GM19455 (cell line): ENCODE results near the gene SEC61A1.

Experiments
- ATAC-seq: cut with Tn5 transposase; IDR thresholded peaks from one replicate; pipeline ENCODE4 v1.9.1; 2021; ENCODE audit not compliant: unreplicated experiment

Gene SEC61A1

DNA sequence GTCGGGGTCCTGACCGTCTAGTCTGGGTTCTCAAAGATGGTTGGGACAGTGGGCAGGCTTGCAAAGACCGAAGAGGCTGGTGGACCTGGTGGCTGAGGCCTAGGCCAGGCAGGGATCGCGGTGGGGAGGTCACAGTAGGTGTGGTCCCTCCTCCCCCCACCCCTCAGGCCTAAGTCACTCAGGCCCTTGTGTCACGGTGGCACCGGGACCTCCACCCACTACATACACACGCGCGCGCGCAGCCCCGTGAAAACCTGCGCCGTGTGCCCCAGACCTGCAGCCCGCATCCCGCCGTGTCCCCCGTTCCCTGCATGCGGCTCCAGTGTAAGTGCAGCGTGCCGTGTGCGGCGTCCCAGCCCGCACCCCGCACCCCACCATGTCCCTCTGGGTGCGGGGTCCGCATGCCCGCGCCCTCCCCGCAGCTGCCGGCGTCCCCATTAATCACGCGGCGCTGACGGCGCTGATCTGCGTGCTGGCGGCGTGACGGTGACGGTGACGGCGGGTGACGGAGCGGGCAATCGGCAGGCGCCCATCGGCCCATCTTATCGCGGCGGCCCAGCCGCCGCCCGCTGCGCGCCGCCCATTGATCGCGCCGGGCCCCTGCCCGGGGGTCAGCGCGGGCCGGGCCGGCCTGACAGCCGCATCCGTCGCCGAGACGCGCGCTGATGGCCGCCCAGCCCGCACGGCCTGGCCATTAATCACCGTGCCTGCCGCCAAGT lies 24.4 kb downstream of the SEC61A1 start:
- ATAC-seq: no peak

DNA sequence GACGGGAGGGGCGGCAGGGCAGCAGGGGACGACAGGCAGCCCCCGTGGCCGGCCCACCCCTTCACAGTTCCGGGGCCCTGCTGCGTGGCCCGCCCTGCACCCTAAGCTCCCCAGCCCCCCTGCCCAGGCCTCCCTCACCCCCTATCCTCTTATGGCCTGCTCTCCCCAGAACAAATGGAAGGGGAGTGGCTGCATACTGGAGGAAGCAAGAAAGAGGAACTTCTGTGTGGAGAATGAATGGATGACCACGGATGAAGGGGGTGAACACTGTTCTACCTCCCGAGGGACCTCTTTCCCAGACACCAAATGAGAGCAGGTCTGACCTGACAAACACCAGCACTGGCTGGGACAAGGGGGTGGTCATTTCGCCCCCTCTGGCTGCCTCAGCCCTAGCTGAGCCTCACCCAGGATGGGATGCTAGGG lies 25.0 kb downstream of the SEC61A1 start:
- no peak for ATAC-seq

DNA sequence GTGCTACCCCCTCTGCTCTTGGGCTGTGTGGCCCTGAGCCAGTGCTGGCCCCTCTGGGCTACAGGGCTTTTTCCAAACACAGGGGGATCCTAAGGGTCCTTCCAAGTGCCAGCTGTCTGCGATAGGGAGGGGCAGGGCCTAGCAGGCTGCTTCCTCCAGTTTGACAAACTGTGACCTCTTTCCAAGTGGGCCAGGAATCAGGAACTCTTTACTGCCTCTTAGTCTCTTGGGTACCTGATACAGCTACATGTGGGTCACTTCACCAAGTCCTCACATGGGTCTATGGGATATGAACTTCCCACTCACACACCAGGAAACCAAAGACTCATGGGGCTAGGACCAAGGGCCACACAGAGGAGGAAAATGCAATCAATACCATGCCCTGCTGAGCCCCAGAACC lies 25.4 kb downstream of the SEC61A1 start:
- no peak for ATAC-seq

- no peak for ATAC-seq
Observed at GRCh38 chr3:128078322-128078721, 26.1 kb downstream of the SEC61A1 start.

DNA sequence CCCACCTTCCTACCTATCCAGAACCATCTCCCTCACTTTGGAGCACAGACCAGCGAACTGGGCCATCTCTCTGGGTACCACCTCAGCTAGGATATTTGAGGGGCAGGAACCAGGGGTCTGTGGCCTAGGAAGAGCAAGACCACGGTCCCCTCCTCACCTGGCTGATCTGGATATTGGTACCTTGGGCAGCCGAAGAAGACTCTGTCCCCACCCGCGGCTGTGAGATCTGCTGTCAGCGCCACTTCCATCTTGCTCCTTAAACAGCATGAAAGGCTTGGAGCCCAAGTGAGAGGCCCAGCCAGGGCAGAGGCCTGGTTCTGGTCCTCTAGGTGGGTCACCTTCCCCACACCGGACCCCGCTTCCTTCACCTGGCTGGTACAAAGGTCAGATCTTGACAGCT lies 26.6 kb downstream of the SEC61A1 start:
- no peak for ATAC-seq

DNA sequence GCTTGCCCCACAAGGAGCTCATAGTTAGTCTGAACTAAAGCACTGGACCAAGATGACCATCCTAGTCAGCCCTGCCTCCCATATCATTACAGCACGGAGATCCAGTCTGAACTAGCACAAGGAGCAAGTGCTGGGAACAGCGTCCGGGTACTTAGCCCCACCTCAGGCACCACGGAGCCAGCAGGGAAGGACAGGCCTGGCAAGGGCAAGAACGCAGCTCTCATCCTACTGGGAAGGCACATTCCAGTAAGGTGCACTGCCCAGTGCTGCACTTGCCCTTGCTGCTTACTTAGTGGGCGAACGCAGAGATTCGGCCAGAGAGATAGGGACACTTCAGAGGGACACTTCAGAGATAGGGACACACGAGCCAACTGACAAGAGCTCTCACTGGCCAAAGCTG lies 27.6 kb downstream of the SEC61A1 start:
- ATAC-seq: no peak

DNA sequence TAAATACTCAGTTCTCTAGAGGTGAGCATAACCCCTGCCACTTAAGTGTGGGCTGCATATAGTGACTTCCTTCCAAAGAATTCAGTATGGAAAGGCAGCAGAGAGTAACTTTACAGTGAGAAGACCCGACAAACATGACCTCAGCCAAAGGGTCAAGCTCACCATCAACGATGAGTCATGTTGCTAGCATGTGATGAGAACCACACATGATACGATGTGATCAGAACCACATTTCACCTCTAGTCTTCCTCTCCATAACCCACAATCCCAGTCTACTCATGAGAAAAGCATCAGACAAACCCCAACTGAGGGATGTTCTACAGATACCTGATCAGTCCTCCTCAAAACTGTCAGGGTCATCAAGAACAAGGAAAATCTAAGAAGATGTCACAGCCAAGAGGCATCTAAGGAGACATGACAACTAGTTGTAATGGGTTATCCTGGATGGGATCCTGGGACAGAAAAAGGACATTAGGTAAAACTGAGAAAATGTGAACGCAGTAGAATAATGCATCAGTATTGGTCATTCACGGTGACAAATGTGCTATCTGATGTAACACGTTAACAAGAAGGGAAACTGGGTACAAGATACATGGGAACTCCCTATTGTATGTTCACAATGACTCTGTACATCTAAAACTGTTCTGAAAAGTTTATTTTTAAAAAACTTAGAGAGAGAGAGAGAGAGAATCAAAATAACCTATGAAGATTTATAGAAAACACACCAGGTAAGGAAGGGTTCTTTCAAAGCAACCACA lies 28.3 kb downstream of the SEC61A1 start:
- ATAC-seq: no peak

- no peak for ATAC-seq
Observed at GRCh38 chr3:128081226-128081625, 29.0 kb downstream of the SEC61A1 start.

- no peak for ATAC-seq
Observed at GRCh38 chr3:128081846-128082245, 29.6 kb downstream of the SEC61A1 start.

DNA sequence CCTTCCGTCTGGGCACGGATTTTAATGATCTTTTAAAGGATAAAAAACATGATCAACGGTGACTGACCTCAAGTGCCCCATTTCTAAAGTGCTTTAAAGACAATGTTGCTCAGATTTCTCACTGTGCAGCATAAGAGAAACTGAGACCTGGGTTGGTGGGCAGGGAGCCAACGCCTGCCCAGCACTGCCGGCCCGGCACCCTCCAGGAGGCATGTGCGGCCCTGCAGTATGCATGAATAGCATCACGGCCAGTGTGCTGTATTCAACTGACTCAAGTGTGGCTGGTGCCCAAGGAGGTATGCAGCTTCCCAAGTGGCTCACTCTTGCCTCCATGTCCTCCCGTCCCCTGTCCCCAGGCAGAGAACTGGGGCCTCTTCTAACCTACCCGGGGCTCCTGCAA lies 30.3 kb downstream of the SEC61A1 start:
- ATAC-seq: no peak

DNA sequence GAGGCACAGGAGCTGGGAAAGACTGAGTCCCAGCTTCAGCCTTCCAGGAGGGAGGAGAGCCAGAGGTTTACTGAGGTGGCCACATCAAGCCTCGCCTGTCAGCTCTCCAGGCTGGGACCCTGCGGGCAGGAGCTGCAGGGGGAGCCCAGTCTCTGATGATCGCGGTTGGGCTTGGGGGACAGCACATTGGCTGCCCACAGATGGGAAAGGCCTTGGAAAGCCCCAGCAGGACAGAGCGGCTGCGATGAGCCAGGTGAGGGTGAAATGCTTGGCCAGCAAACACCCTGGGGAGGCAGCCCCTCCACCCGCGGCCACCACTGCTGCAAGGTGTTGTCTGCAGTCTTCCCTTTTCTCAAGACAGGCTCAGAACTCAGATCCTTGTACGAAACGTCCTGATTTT lies 31.2 kb downstream of the SEC61A1 start:
- ATAC-seq: no peak

- no peak for ATAC-seq
Observed at GRCh38 chr3:128083980-128084674, 31.9 kb downstream of the SEC61A1 start.

DNA sequence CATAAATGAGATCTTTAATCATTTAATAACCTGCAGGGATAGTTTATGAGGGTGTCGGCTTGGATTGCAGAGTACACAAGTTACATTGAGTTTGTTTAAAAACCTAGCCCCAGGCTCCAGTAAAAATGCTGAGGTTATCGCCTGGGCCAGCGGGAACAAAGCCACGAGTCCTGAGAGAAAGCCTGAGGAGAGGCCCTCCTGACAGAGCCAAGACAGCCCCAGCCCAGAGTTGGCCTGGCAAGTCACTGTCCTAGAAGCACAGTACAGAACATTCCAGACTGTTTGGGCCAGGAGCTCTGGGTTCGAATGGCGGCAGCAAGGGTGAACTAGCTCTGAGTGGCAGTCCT lies 32.4 kb downstream of the SEC61A1 start:
- no peak for ATAC-seq

GRCh38 chr3:128089135-128089534 lies 36.9 kb downstream of the SEC61A1 start:
- ATAC-seq: no peak

DNA sequence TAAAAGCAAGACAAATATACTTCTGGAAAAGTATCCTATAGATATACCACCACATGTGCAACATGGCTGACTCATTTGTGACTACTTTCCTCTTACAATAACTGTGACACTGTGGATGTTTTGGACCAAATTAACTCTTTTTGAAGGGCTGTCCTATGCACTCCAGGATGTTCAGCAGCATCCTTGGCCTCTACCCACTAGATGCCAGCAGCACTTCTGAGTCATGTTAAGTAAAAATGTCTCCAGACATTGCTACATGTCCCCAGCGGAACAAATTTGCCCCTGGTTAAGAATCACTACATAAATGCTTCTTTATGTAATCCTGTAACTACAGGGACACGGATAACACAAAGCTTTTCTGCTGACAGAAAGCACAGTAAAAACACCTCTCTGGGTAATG lies 39.3 kb downstream of the SEC61A1 start:
- ATAC-seq: no peak

- ATAC-seq: no peak
Observed at GRCh38 chr3:128094295-128095151, 42.3 kb downstream of the SEC61A1 start.

DNA sequence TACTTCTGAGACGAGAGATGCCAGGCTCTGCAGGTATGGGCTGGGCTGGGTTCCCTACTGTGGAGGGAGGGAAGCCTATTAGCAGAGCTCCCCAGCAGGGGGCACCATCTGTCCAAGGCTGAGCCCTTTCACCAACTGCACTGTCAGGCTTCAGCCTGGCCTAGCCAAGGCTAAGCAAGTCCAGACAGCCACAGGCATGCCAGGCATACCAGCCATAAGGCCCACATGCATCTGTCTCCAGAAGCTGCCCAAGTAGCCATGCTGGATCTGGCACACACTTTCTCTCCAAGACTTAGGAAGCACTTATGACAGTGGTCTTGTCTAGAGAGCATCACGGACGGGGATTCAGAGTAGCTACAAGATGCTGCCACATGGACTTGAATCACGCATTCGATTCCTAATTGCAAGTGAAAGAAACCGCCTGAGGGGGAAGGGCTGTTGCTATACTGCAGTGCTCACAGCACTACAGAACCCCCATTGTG lies 43.0 kb downstream of the SEC61A1 start:
- peak; percentile 82 for ATAC-seq

GRCh38 chr3:128098234-128098633 lies 46.0 kb downstream of the SEC61A1 start:
- no peak for ATAC-seq

DNA sequence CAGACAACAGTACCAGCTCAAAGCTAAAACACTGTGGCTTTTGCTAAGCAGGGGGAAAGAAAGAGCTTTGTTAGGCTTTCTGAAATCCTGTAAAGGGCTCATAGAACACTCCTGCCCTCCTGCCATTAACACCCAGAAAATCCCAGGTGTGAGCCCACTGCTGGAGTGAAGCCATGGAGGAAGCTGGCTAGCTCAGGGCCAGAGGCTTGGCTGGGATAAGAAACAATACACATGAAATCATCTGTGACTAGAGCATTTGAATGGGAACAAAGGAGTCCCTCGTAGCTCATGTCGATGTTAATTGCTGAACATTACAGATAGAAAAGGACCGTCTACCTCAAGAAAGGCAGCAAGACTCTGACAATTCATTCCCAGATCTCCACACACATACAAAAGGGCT lies 47.9 kb downstream of the SEC61A1 start:
- ATAC-seq: no peak

DNA sequence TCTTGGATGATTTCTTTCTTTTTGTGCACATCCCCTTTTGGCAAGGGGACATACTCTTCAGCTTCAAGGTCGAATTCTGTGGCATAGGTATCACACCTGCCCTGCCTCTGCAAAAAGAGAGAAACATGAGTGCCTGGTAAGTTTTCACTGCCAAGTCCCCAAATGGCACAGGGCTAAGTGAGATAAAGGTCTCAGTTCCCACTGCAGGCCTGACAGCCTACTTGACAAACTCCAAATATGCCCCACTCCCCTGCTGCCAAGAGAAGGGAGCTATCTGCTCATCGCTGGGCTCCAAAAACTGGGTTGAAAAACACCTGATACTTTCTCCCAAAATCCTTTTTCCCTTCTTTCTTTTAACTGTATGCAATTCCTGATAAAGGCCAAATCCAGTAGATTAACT lies 48.4 kb downstream of the SEC61A1 start:
- ATAC-seq: no peak

DNA sequence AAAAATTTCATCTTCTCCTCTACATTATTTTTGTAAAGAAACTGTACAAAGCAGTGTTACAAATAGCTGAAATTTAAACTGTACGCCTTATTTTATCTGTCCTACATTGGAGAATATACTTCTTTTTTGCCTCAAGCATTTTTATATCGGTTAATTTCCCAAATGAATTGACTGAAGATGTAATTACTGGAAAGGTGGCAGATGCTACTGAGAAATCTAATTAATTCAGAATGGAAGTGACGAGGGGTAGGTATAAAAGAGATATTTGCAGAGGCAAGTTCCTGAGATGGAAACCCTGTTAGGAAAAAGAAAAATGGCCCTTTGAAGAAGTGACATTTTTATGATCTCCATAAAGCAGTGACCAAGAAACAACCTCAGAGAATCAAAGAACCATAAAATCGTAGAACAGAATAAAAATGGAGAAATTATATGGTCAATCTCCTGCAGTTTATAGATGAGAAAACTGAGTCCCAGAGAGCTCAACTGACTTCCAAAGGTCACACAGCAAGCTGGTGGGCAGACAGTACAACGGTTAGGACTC lies 51.0 kb downstream of the SEC61A1 start:
- no peak for ATAC-seq
